GM12878 (cell line): ENCODE measurements around the gene SPATA46. TPM values are rescaled to one million over a fixed set of nuclear protein-coding genes. Genes with fewer than 3 reads are reported as not detected.

Experiments used
- ATAC-seq: fragments of 200-7000 bp; cut with Tn5 transposase; 3 replicates; pipeline ENCODE4 v1.9.1; 2020; ENCODE audit warnings: mild to moderate bottlenecking, moderate library complexity
- BruUV-seq: library from RNA; stranded (reverse); fragments of 400-500 nt; replicated peaks from 2 replicates; lab custom pipeline; 2021; lab: Mats Ljungman, UMichigan
- CTCF ChIA-PET: fragments of 300-600 bp; sonication (Branson Sonifier 250); formaldehyde crosslinking; extraction: SDS; loops from one replicate; lab custom pipeline; 2021; ENCODE audit warnings: inconsistent platforms; lab: Yijun Ruan, JAX
- POLR2A ChIA-PET: fragments of 350-600 bp; formaldehyde crosslinking; extraction: SDS; loops from one replicate; lab custom pipeline; 2021; ENCODE audit warnings: inconsistent platforms; lab: Charles Lee
- RAD21 ChIA-PET: fragments of 300-600 bp; sonication (Branson Sonifier 250); formaldehyde crosslinking; loops from one replicate; lab custom pipeline; 2023; ENCODE audit warnings: antibody characterized with exemption; ENCODE audit not compliant: unreplicated experiment; lab: Charles Lee
- SMC1A ChIA-PET: fragments of 300-600 bp; sonication (Branson Sonifier 250); formaldehyde crosslinking; loops from one replicate; lab custom pipeline; 2023; ENCODE audit not compliant: unreplicated experiment, uncharacterized antibody; lab: Charles Lee
- DNase-seq: peaks from one replicate; pipeline ENCODE4 v3.0.0-alpha.2; 2011; ENCODE audit warnings: low read depth, low spot score
- FAIRE-seq: peaks from 3 replicates; lab custom pipeline; 2011; peaks lifted over from hg19 to GRCh38; lab: Jason Lieb, UNC
- H2AFZ ChIP-seq: 2 replicates; pipeline ENCODE4 v1.6.0; 2011; ENCODE audit warnings: low read depth, low read length, control low read depth; ENCODE audit not compliant: control insufficient read depth
- H3K27ac ChIP-seq: 2 replicates; pipeline ENCODE4 v1.5.1; 2011; ENCODE audit warnings: control low read depth; ENCODE audit not compliant: control insufficient read depth, insufficient read depth
- H3K27me3 ChIP-seq, 2 experiments: replicated peaks in 1 of 2; 2 replicates each; pipeline versions ENCODE4 v1.6.0 to v1.6.1; 2011; ENCODE audit warnings: low read length in 1 of 2; ENCODE audit not compliant: control insufficient read depth in 2 of 2, insufficient read depth in 2 of 2
- H3K36me3 ChIP-seq, 2 experiments: 2 replicates each; pipeline ENCODE4 v1.5.1; 2011; ENCODE audit warnings: low read length in 1 of 2; ENCODE audit not compliant: control insufficient read depth in 2 of 2, insufficient read depth in 2 of 2
- H3K4me1 ChIP-seq: 2 replicates; pipeline ENCODE4 v1.6.1; 2011; ENCODE audit warnings: mild to moderate bottlenecking, low read length, moderate library complexity, mixed read lengths; ENCODE audit not compliant: control insufficient read depth, insufficient read depth
- H3K4me2 ChIP-seq: 2 replicates; pipeline ENCODE4 v1.6.0; 2011; ENCODE audit warnings: control low read depth; ENCODE audit not compliant: control insufficient read depth, insufficient read depth
- H3K4me3 ChIP-seq: fragments of 200-600 bp; sonication (generic); 2 replicates; pipeline ENCODE4 v1.5.1; 2016
- H3K79me2 ChIP-seq: 2 replicates; pipeline ENCODE4 v1.6.0; 2011; ENCODE audit warnings: low read length; ENCODE audit not compliant: control insufficient read depth, insufficient read depth
- H3K9ac ChIP-seq: 2 replicates; pipeline ENCODE4 v1.8.0; 2011; ENCODE audit warnings: low read length, control low read depth, mixed read lengths; ENCODE audit not compliant: control insufficient read depth, insufficient read depth
- H3K9me3 ChIP-seq: replicated peaks from 3 replicates; pipeline ENCODE4 v1.5.1; 2011; ENCODE audit warnings: mild to moderate bottlenecking, low read length; ENCODE audit not compliant: control insufficient read depth, insufficient read depth
- H4K20me1 ChIP-seq: 2 replicates; pipeline ENCODE4 v1.6.0; 2011; ENCODE audit not compliant: control insufficient read depth, insufficient read depth
- E4F1 ChIP-seq: fragments of 450-650 bp; IDR thresholded peaks from 2 replicates; pipeline ENCODE4 v1.6.1; 2018; ENCODE audit warnings: borderline replicate concordance, mild to moderate bottlenecking; ENCODE audit not compliant: partially characterized antibody
- HDAC2 ChIP-seq: fragments of 200-600 bp; sonication (generic); IDR thresholded peaks from 2 replicates; pipeline ENCODE4 v1.6.1; 2017
- LARP7 ChIP-seq: fragments of 450-650 bp; IDR thresholded peaks from 2 replicates; pipeline ENCODE4 v1.6.1; 2017; ENCODE audit warnings: mild to moderate bottlenecking
- MAX ChIP-seq: IDR thresholded peaks from 2 replicates; pipeline ENCODE4 v1.6.1; 2012; ENCODE audit warnings: low read depth, low read length, improper control_type of control experiment
- POU2F2 ChIP-seq: IDR thresholded peaks from 3 replicates; pipeline ENCODE4 v1.6.1; 2011; ENCODE audit warnings: low read depth, mild to moderate bottlenecking, low read length, borderline replicate concordance
- YBX1 ChIP-seq: fragments of 450-650 bp; IDR thresholded peaks from 2 replicates; pipeline ENCODE4 v1.6.1; 2016; ENCODE audit warnings: antibody characterized with exemption
- WGBS: methylation state at CpG from one replicate; pipeline ENCODE4 v1.1.6; 2016; ENCODE audit warnings: low lambda C conversion rate; ENCODE audit not compliant: insufficient replicate concordance, insufficient coverage; ENCODE audit errors: missing lambda C conversion rate; 5-methylcytosine and 5-hydroxymethylcytosine counted together
- in situ Hi-C: fragments of 300-500 bp; cut with MboI; formaldehyde crosslinking; loops from 9 replicates; pipeline ENCODE4 v1.14.3; 2018; ENCODE audit warnings: mixed read lengths
- intact Hi-C: fragments of 100-400 bp; cut with micrococcal nuclease; formaldehyde crosslinking; loops from one replicate; pipeline ENCODE4 v1.14.2; 2022; ENCODE audit not compliant: unreplicated experiment
- polyA plus RNA-seq, 11 experiments: library from polyadenylated mRNA; depleted of rRNA in 4 of 11; unstranded in 6 of 11; stranded (reverse) in 5 of 11; fragments of >200 nt; fragmentation: Nextera tagmentation in 4 of 11; fragmentation: Illumina TruSeq in 1 of 11; extraction: Ambion mirVana in 4 of 11; extraction: Trizol in 1 of 11; gene quantifications; 1 replicate in 1 of 11; 2 replicates in 10 of 11; pipeline versions ENCODE4 v1.2.1 to v1.2.3, GENCODE V29; 2011 to 2016; ENCODE audit warnings: inconsistent platforms in 2 of 11, missing spikeins in 2 of 11, low read depth in 1 of 11
- total RNA-seq, 4 experiments: library from RNA; depleted of rRNA in 3 of 4; stranded (reverse); fragments of >200 nt in 3 of 4; fragmentation: Illumina TruSeq in 1 of 4; extraction: Trizol in 1 of 4; gene quantifications; 2 replicates each; pipeline versions ENCODE4 v1.2.1 to v1.2.3, GENCODE V29; 2013 to 2021

The SPATA46 gene
- total and polyA plus RNA-seq, 10 of the 15 experiments (the other 5 are each of a cell fraction or from before 2014, with no cell fraction given) = not detected

GRCh38 chr1:162364498-162364897, 12.2 kb downstream of the SPATA46 start (continued):
- no peak for TF ChIP-seq E4F1
- TF ChIP-seq LARP7 = no peak
- no peak for TF ChIP-seq YBX1
- no peak for TF ChIP-seq MAX
- TF ChIP-seq POU2F2 = no peak

- no TSS peak for BruUV-seq
- Histone ChIP-seq H2AFZ (no peak overlapping the region), H3K36me3 (no peaks in the 10 kb centered on the region), H3K4me1 (peaks cover 17% of the 10 kb centered on the region), H3K27ac (no peak overlapping the region), H3K27me3 (no peaks in the 10 kb centered on the region), H3K9me3 (no peaks in the 10 kb centered on the region), H4K20me1 (no peaks in the 10 kb centered on the region), H3K4me2 (no peak overlapping the region), H3K79me2 (no peaks in the 10 kb centered on the region), H3K4me3 (no peak overlapping the region), H3K9ac (no peak overlapping the region)
- 24% methylated on average over 3 of the region's 3 CpGs for WGBS
- in situ Hi-C loops (no loop called here), intact Hi-C loops (no loop called here)
- CTCF ChIA-PET = interaction anchor here (8.0 kb wide), 1 partner anchor 28 kb away, joined by 104 read pairs; no protein-coding TSS in a partner anchor
- RAD21 ChIA-PET = no interaction called here
- TF ChIP-seq HDAC2 = no peak
- FAIRE-seq = no peak
- no peak for ATAC-seq
- SMC1A ChIA-PET = interaction anchor here (0.5 to 2.2 kb wide), 5 partner anchors 8 to 610 kb away, joined by 3 to 17 read pairs (median 4); partner anchors contain the start of gene SPATA46
- POLR2A ChIA-PET = interaction anchor here (0.6 kb wide), 1 partner anchor 19 kb away, joined by 3 read pairs; no protein-coding TSS in a partner anchor
- no peak for DNase-seq
These were observed 12.8 kb downstream of the SPATA46 start for GRCh38 chr1:162363823-162364222.
